Measurements from ENCODE around the gene AGBL4.

DNA sequence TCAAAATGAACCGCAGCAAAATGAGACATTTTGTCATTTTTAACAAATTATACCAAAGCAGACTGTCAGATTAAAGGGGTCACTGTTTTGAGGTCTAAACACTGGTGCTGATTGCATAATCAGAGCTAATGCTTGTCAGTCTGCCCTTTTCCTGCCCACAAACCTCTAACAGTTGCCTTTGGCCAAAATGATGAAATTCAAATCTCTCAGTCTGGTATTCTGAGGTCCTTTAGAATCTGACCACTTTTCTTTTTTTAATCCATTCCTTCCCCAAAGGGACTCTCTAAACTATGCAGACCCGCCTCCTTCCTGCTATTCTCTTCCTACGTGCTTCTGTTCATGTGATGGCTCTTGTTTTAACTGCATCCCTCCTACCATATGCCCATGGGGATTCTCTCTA, 1406.5 kb downstream of the AGBL4 start:
- TF ChIP-seq, protein P1, sequence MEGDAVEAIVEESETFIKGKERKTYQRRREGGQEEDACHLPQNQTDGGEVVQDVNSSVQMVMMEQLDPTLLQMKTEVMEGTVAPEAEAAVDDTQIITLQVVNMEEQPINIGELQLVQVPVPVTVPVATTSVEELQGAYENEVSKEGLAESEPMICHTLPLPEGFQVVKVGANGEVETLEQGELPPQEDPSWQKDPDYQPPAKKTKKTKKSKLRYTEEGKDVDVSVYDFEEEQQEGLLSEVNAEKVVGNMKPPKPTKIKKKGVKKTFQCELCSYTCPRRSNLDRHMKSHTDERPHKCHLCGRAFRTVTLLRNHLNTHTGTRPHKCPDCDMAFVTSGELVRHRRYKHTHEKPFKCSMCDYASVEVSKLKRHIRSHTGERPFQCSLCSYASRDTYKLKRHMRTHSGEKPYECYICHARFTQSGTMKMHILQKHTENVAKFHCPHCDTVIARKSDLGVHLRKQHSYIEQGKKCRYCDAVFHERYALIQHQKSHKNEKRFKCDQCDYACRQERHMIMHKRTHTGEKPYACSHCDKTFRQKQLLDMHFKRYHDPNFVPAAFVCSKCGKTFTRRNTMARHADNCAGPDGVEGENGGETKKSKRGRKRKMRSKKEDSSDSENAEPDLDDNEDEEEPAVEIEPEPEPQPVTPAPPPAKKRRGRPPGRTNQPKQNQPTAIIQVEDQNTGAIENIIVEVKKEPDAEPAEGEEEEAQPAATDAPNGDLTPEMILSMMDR (IDR thresholded peaks at IDR 0.05) = no peak
- TF ChIP-seq POLR2A (IDR thresholded peaks at IDR 0.05) = no peak

Measured in heart left ventricle (tissue), 13 donors.